GM18519 (cell line): ENCODE results near the gene SUN5.
"Not testable (repeated sequence)": the region's sequence is repeated elsewhere in the genome, so short reads cannot be mapped to it uniquely, and the experiment has no call there.

Experiments used
- ATAC-seq: cut with Tn5 transposase; IDR thresholded peaks from one replicate; pipeline ENCODE4 v1.9.1; 2021; ENCODE audit warnings: mild to moderate bottlenecking, moderate library complexity; ENCODE audit not compliant: unreplicated experiment, low FRiP score

The SUN5 gene

DNA sequence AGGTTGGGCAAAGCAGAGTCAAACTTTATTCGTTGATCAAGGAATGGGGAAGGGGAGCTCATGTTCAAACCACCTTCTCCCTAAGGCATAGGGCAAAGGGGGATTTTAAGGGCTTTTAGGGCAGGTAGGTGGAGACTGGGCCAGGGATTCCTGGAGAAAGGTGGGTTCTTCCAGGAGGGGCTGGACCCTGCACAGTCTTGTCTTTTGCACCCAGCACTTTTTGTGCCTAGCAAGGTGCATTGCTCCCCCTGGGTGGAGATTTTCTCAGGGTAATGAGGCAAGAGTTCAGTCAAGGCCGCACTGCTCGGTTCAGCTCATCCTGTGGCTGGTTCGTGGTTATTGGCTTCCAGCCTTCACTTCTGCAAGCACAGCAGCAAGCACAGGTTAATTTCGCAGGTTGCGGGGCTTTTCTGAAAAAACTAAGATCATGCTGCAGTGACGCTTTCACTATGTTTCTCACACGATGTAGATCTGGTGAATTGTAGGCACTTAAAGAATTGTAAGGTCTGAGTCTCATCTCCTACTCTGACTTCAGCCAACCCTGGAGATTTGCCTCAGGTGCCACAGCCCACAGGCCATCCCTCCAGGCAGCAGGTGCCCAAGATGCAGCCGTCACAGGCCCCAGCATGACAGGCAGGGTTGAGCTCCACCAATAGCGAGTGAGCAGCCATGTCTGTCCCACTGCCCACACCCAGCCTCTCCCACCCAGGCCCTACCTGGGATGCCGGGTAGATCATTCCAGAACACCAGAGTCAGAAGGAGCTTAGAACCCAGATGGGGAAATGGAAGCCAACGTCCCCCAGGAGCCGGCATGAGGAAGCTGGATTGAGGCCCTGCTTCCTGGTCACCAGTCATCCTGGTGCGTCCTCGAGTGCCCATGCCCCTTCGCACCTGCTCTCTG, 37.1 kb downstream of the SUN5 start:
- no peak for ATAC-seq

DNA sequence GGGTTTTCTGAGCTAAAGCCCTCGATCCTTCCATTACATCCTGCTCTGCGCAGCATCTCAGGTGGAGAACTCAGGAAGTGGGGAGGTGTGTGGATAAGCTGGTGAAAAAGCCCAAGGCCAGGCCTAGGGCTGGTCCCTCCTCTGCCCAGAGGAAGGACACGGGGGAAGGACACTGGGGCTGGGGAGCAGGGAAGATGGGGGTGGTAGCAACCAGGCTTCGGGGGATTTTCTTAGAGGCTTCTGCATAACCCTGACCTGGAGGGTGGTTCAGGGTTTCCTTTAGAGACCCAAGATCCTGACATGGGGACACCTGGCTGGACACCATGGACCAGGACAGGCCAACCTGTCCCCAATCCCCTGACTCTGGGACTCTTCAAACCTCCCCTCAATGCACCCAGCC, 37.9 kb downstream of the SUN5 start:
- no peak for ATAC-seq

GRCh38 chr20:32965581-32966373, 38.5 kb downstream of the SUN5 start:
- ATAC-seq, result no peak

DNA sequence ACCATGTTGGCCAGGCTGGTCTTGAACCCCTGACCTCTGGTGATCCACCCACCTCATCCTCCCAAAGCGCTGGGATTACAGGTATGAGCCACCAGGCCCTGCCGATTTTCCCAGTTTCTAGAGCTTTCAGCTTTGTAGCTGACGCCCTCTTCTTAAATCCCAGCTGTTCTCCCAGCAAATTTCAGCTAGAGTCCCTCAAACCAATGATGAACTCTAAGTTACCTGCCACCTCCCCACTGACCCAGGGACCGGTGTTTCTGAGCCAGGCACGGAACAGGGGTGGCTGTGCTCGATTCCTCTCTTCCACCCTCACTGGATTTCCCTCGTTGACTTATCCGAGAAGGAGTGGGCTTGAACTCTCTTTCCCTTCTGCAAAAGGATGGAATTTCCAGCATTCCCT, 39.1 kb downstream of the SUN5 start:
- ATAC-seq, result no peak

DNA sequence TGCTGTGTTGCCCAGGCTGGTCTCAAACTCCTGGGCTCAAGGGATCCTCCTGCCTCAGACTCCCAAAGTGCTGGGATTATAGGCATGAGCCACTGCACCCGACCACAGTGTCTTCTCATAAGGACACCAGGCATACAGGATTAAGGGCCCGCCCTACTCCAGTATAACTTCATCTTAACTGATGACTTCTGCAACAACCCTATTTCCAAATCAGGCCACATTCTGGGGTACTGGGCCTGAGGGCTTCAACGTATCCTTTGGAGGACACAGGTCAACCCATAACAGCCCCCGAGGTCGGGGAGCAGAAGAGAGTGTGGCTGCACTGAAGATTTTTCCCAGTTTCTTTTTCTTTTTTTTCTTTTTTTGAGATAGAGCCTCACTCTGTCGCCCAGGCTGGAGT, 39.7 kb downstream of the SUN5 start:
- ATAC-seq, result no peak

- no peak for ATAC-seq
These were observed 41.1 kb downstream of the SUN5 start for GRCh38 chr20:32963176-32963575.

DNA sequence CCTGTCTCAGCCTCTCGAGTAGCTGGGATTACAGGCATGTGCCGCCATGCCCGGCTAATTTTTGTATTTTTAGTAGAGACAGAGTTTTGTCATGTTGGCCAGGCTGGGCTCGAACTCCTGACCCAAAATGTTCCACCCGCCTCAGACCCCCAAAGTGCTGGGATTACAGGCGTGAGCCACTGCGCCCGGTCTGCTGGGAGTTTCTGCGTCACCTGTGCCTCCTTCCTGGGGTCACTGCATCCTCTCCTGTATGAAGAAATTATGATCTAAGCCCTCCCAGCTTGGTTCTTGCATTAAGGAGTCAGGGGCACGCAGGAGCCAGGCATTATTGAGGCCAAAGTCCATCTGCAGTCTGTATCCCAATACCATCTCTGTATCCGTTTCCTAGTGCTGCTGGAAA, 41.6 kb downstream of the SUN5 start:
- ATAC-seq, result not testable (repeated sequence)

DNA sequence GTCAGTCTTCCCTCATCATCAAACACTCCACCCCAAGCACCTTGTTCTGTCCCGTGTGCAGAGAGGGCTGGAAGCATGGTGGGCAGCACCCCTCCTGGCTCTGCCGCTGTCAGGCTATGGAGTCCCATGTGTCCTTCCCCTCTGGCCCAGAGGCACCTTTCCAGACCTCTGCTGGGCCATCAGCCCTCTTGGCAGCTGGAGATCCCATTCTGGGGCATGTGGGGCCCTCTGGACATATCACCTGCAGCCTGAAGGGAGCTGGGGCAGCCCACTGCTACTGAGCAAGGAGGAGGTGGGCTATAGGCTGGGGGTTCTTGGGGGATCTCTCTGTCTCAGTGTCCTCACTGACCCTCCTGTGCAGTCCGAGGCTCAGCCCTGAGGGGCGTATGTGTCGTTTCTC, 42.2 kb downstream of the SUN5 start:
- no peak for ATAC-seq

DNA sequence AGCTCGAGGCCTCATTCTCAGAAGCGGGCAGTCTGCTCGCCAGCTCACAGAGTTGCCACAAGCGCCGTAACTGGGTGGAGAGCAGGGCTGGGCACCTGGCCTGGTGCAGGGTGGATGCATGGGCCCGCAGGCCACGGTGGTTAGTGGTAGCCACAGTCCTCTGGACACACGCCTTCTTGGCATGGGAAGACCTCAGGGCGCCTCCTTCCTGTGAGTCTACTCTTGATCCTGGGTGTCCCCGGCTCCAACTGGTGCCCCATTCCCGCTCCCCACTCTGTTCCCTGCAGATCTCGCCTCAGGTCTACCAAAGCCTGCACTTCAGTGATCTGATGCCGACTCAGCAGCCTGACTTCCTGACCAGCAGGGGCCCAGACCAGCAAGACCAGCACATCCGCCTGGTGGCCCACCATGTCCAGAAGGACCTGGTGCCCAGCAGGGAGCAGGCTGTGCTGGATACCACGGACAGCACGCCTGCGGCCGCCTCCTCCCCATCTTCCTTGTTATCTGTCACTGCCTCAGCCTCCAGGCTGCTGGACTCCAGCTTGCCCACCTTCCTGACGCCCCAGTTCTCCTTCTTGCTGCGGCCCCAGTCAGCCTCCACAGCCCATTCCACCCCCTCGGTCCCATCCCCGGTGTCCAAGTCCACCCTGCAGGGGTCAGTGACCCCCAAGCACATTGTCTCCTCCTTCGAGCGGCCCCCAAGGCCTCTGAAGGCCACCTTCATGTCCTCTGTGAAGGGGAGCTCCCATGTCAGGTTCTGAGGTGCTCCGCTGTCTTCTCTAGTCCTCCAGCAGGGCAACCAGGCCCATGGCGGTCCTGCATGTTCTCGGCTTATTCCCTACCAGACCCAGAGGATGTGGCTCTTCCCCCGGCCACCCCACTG, 43.1 kb downstream of the SUN5 start:
- ATAC-seq, result no peak

- no peak for ATAC-seq
These were observed 44.1 kb downstream of the SUN5 start for GRCh38 chr20:32960222-32960518.

- no peak for ATAC-seq
These were observed 44.6 kb downstream of the SUN5 start for GRCh38 chr20:32959351-32960221.

GRCh38 chr20:32958574-32958973, 45.7 kb downstream of the SUN5 start:
- no peak for ATAC-seq

GRCh38 chr20:32957459-32957858, 46.8 kb downstream of the SUN5 start:
- ATAC-seq, result no peak

DNA sequence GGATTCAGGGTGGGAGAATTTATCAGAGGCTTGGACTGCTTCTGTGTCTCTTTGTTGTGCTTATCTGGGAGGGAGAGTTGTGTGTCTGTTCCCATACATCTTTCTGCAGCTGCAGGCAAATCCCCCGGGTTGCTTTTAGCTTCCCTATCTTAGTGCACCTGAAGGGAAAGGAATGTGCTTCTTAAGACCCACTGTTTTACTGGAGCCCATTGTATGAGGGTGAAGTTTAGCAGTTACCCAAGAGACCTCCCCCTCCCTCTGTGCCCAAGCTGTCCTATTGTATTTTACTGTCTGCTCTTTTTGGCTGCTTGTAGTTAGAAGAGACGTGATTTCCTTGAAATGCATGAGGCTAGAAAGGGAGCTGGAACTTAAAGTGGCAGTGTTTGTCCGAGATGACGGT, 53.7 kb downstream of the SUN5 start:
- ATAC-seq, result not testable (repeated sequence)

DNA sequence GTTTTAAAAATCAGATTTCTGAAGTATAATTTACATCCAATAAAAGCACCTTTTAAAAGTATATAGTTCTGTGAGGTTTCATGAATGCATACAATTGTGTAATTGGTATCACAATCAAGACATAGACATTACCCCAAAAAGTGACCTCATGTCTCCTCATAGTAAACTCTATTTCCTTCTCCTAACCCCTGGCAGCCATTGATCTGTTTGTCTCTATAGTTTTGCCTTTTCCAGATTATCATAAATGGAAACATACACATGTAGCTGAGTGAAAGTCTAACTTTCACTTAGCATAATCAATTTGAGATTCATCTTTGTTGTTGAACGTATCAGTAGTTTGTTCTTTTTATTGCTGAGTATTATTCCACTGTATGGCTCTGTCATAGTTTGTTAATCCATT, 57.6 kb downstream of the SUN5 start:
- no peak for ATAC-seq

- no peak for ATAC-seq
These were observed 58.5 kb downstream of the SUN5 start for GRCh38 chr20:32945710-32946221.

DNA sequence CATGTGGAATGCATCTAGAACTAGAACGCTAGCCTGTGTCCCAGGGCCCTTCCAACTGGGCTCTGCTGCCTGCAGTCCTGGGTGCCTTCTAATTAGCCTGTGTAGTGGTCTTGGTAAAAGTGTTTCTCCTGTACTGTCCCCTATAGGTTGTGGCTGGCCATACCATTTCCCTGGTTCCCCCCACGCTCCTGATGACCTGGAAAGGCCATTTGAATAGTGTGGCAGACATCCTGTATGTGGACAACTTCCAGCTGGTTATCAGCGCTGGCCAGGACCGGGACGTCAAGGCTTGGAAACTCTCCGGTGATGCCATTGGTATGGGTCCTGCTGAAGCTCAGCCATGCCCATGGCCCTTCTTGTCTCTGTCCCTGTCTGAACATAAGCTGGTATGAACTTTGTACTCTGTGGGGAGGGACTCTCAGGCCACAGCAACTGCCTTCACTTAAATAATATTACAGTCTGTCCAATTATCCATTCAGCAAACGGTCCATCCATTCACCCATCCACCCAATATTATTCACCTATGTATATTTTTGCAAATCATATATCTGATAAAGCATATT, 60.7 kb downstream of the SUN5 start:
- ATAC-seq, result no peak

GRCh38 chr20:32941155-32941885, 62.9 kb downstream of the SUN5 start:
- no peak for ATAC-seq

DNA sequence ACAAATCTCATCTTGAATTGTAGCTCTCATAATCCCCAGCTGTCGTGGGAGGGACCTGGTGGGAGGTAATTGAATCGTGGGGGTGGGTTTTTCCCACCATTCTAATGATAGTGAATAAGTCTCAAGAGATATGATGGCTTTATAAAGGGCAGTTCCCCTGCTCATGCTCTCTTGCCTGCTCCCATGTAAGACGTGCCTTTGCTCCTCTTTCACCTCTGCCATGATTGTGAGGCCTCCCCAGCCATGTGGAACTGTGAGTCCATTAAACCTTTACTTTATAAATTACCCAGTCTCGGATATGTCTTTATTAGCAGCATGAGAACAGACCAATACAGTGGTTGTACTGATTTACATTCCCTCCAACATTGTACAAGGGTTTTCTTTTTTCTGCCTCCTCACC, 69.7 kb downstream of the SUN5 start:
- ATAC-seq, result no peak
